Activated effector memory CD4-positive, alpha-beta T cell treated with anti-CD3 and anti-CD28 coated beads, Interleukin-2, amount 50 U/mL, for 16 hours (primary cell): Measurements from ENCODE around the gene ASB12.
"Not testable (repeated sequence)": the region's sequence is repeated elsewhere in the genome, so short reads cannot be mapped to it uniquely, and the experiment has no call there.

Source experiments
- DNase-seq: peaks from one replicate; pipeline ENCODE4 v3.0.0-alpha.2; 2020

Gene ASB12

GRCh38 chrX:64230123-64230970, at the start of gene ASB12:
Gene ASB12, minus strand, starts transcription at chrX:64230607. Its CDS starts 4,957 bp downstream, at chrX:64225650.
- no peak for DNase-seq

GRCh38 chrX:64265265-64265664, 34.9 kb upstream of the ASB12 start:
- no peak for DNase-seq

GRCh38 chrX:64229154-64229553, 1.3 kb downstream of the ASB12 start:
- DNase-seq, result no peak

- DNase-seq, result no peak
These were observed 12.4 kb downstream of the ASB12 start for GRCh38 chrX:64218023-64218422.

- not testable (repeated sequence) for DNase-seq
These were observed 16.4 kb downstream of the ASB12 start for GRCh38 chrX:64213989-64214388.

GRCh38 chrX:64206556-64207162, 23.7 kb downstream of the ASB12 start:
- no peak for DNase-seq

GRCh38 chrX:64205735-64206501, 24.5 kb downstream of the ASB12 start:
- peak; percentile 94 for DNase-seq

GRCh38 chrX:64205441-64205734, 25.0 kb downstream of the ASB12 start, which contains the start of gene AMER1:
Gene AMER1, minus strand, starts transcription at chrX:64205708. Its CDS starts 12,422 bp downstream, at chrX:64193286.
- DNase-seq, result no peak

GRCh38 chrX:64204701-64205440, 25.5 kb downstream of the ASB12 start:
- DNase-seq, result peak; percentile 66

- no peak for DNase-seq
These were observed 26.2 kb downstream of the ASB12 start for GRCh38 chrX:64204252-64204651.

GRCh38 chrX:64202808-64203325, 27.5 kb downstream of the ASB12 start:
- no peak for DNase-seq

- no peak for DNase-seq
These were observed 32.4 kb downstream of the ASB12 start for GRCh38 chrX:64198036-64198435.

GRCh38 chrX:64196606-64197005, 33.8 kb downstream of the ASB12 start:
- DNase-seq, result no peak

- no peak for DNase-seq
These were observed 34.5 kb downstream of the ASB12 start for GRCh38 chrX:64195862-64196261.

GRCh38 chrX:64192673-64193072, 37.7 kb downstream of the ASB12 start:
- DNase-seq, result no peak

GRCh38 chrX:64192040-64192439, 38.4 kb downstream of the ASB12 start:
- DNase-seq, result no peak

GRCh38 chrX:64191281-64192010, 39.0 kb downstream of the ASB12 start:
- DNase-seq, result no peak

- DNase-seq, result no peak
These were observed 40.2 kb downstream of the ASB12 start for GRCh38 chrX:64190136-64190740.

GRCh38 chrX:64188901-64189300, 41.5 kb downstream of the ASB12 start:
- no peak for DNase-seq

- DNase-seq, result no peak
These were observed 42.7 kb downstream of the ASB12 start for GRCh38 chrX:64187762-64188150.

GRCh38 chrX:64186974-64187761, 43.2 kb downstream of the ASB12 start:
- DNase-seq, result no peak
